C4-2B (cell line): ENCODE data around the gene SPTB.

Experiments used
- H3K27ac ChIP-seq: fragments of 450-650 bp; 2 replicates; pipeline ENCODE4 v1.5.1; 2017
- CTCF ChIP-seq: fragments of 450-650 bp; conservative IDR thresholded peaks from 2 replicates; pipeline ENCODE4 v1.5.1; 2017; ENCODE audit warnings: mild to moderate bottlenecking
- ZFX ChIP-seq: fragments of 450-650 bp; IDR thresholded peaks from 2 replicates; pipeline ENCODE4 v1.6.1; 2017

SPTB gene

GRCh38 chr14:64817631-64818030 is 62.1 kb downstream of the SPTB start:
- no peak for TF ChIP-seq ZFX
- no peak for TF ChIP-seq CTCF
- no peak overlapping the region for H3K27ac ChIP-seq

GRCh38 chr14:64816221-64816783 is 63.4 kb downstream of the SPTB start:
- no peak for TF ChIP-seq CTCF
- no peak for TF ChIP-seq ZFX
- no peak overlapping the region for H3K27ac ChIP-seq

- H3K27ac ChIP-seq, result no peak overlapping the region
- TF ChIP-seq CTCF, result no peak
- no peak for TF ChIP-seq ZFX
Measured at GRCh38 chr14:64815257-64815656, 64.5 kb downstream of the SPTB start.

- no peak for TF ChIP-seq ZFX
- no peak for TF ChIP-seq CTCF
- no peak overlapping the region for H3K27ac ChIP-seq
Measured at GRCh38 chr14:64812412-64812811, 67.3 kb downstream of the SPTB start.

GRCh38 chr14:64811676-64812075 is 68.0 kb downstream of the SPTB start:
- TF ChIP-seq ZFX, result no peak
- no peak for TF ChIP-seq CTCF

GRCh38 chr14:64808449-64808848 is 71.3 kb downstream of the SPTB start:
- no peak overlapping the region for H3K27ac ChIP-seq
- TF ChIP-seq CTCF, result no peak
- TF ChIP-seq ZFX, result no peak

More at GRCh38 chr14:64811676-64812075, 68.0 kb downstream of the SPTB start:
- no peak overlapping the region for H3K27ac ChIP-seq

GRCh38 chr14:64807551-64807950 is 72.2 kb downstream of the SPTB start:
- H3K27ac ChIP-seq, result no peak overlapping the region
- TF ChIP-seq ZFX (no peak), CTCF (no peak)
